Neural cell (in vitro differentiated cells): ENCODE data around the gene NR2F1-AS1. TPM values are rescaled to one million over a fixed set of nuclear protein-coding genes. Genes with fewer than 3 reads are reported as not detected.

Experiments
- H2AFZ ChIP-seq: fragments of 200-600, 300-800 bp; sonication (generic), shearing (Covaris generic); 2 replicates; pipeline ENCODE4 v1.6.0; 2014; ENCODE audit warnings: low read depth, mild to moderate bottlenecking, antibody characterized with exemption, low read length, moderate library complexity
- H3F3A ChIP-seq: fragments of 200-600 bp; shearing (Covaris generic); 2 replicates; pipeline ENCODE4 v1.6.1; 2016; ENCODE audit warnings: mild to moderate bottlenecking, moderate library complexity, mixed read lengths, antibody characterized with exemption, low read length; ENCODE audit not compliant: insufficient read depth, poor library complexity, severe bottlenecking
- H3K27ac ChIP-seq: fragments of 200-600, 300-800 bp; sonication (generic), shearing (Covaris generic); 2 replicates; pipeline ENCODE4 v1.5.1; 2014; ENCODE audit warnings: mild to moderate bottlenecking, low read length, moderate library complexity
- H3K27me3 ChIP-seq: fragments of 300-800, 200-600 bp; sonication (generic), shearing (Covaris generic); 2 replicates; pipeline ENCODE4 v1.6.0; 2014; ENCODE audit warnings: mild to moderate bottlenecking, low read depth, low read length, moderate library complexity; ENCODE audit not compliant: insufficient read depth
- H3K36me3 ChIP-seq: fragments of 300-800, 200-600 bp; sonication (generic), shearing (Covaris generic); 2 replicates; pipeline ENCODE4 v1.5.1; 2014; ENCODE audit warnings: mild to moderate bottlenecking, antibody characterized with exemption, low read length, moderate library complexity; ENCODE audit not compliant: insufficient read depth
- H3K4me2 ChIP-seq: fragments of 300-800, 200-600 bp; sonication (generic), shearing (Covaris generic); 2 replicates; pipeline ENCODE4 v1.6.0; 2014; ENCODE audit warnings: mild to moderate bottlenecking, low read length
- H3K4me3 ChIP-seq: fragments of 300-800, 200-600 bp; sonication (generic), shearing (Covaris generic); 2 replicates; pipeline ENCODE4 v1.5.1; 2014; ENCODE audit warnings: mild to moderate bottlenecking, low read length, moderate library complexity
- H3K79me2 ChIP-seq: fragments of 200-600 bp; shearing (Covaris generic); replicated peaks from 2 replicates; pipeline ENCODE4 v1.6.0; 2014; ENCODE audit warnings: mild to moderate bottlenecking, low read length, moderate library complexity; ENCODE audit not compliant: insufficient read depth
- H3K9ac ChIP-seq: fragments of 300-800, 200-600 bp; sonication (generic), shearing (Covaris generic); 2 replicates; pipeline ENCODE4 v1.6.1; 2016; ENCODE audit warnings: mild to moderate bottlenecking, low read length, mixed read lengths
- H3K9me2 ChIP-seq: fragments of 200-600 bp; shearing (Covaris generic); 2 replicates; pipeline ENCODE4 v1.6.1; 2016; ENCODE audit warnings: mild to moderate bottlenecking, low read length, mixed read lengths; ENCODE audit not compliant: insufficient read depth
- H3K9me3 ChIP-seq: fragments of 200-600, 300-800 bp; sonication (generic), shearing (Covaris generic); 2 replicates; pipeline ENCODE4 v1.6.1; 2016; ENCODE audit warnings: mild to moderate bottlenecking, mixed run types, low read length, moderate library complexity, mixed read lengths
- H4K20me1 ChIP-seq: fragments of 200-600 bp; shearing (Covaris generic); 2 replicates; pipeline ENCODE4 v1.6.1; 2016; ENCODE audit warnings: mild to moderate bottlenecking, mixed run types; ENCODE audit not compliant: insufficient read depth
- EP300 ChIP-seq: fragments of 450-650 bp; conservative IDR thresholded peaks from 2 replicates; pipeline ENCODE4 v1.6.1; 2014; ENCODE audit warnings: antibody characterized with exemption, mild to moderate bottlenecking, moderate library complexity; ENCODE audit not compliant: poor library complexity, severe bottlenecking
- EZH2 ChIP-seq: fragments of 200-600, 300-800 bp; shearing (Covaris generic), sonication (generic); IDR thresholded peaks from 2 replicates; pipeline ENCODE4 v1.6.1; 2014; ENCODE audit warnings: antibody characterized with exemption, low read length, borderline replicate concordance, mild to moderate bottlenecking; ENCODE audit not compliant: insufficient read depth, poor library complexity, severe bottlenecking
- MXI1 ChIP-seq: fragments of 450-650 bp; conservative IDR thresholded peaks from 2 replicates; pipeline ENCODE4 v1.6.1; 2014; ENCODE audit warnings: antibody characterized with exemption, mild to moderate bottlenecking; ENCODE audit not compliant: poor library complexity, severe bottlenecking
- POLR2AphosphoS5 ChIP-seq: IDR thresholded peaks from 2 replicates; pipeline ENCODE4 v1.6.1; 2012
- RAD21 ChIP-seq: fragments of 450-650 bp; conservative IDR thresholded peaks from 2 replicates; pipeline ENCODE4 v1.6.1; 2014; ENCODE audit warnings: antibody characterized with exemption, mild to moderate bottlenecking, moderate library complexity
- REST ChIP-seq: IDR thresholded peaks from 2 replicates; pipeline ENCODE4 v1.6.1; 2012; ENCODE audit warnings: borderline replicate concordance
- SMC3 ChIP-seq: fragments of 450-650 bp; conservative IDR thresholded peaks from 2 replicates; pipeline ENCODE4 v1.6.1; 2014; ENCODE audit warnings: antibody characterized with exemption, mild to moderate bottlenecking, moderate library complexity; ENCODE audit not compliant: poor library complexity
- TAF1 ChIP-seq: IDR thresholded peaks from 2 replicates; pipeline ENCODE4 v1.6.1; 2012; ENCODE audit warnings: low read depth
- polyA plus RNA-seq: library from polyadenylated mRNA; depleted of rRNA; stranded (reverse); fragments of >200 nt; gene quantifications from 2 replicates; pipeline ENCODE4 v1.2.3, GENCODE V29; 2014
- TF ChIP-seq, protein P1 (sequence below): fragments of 450-650 bp; IDR thresholded peaks from 2 replicates; pipeline ENCODE4 v1.5.1; 2014; ENCODE audit warnings: antibody characterized with exemption, mild to moderate bottlenecking, moderate library complexity; ENCODE audit not compliant: poor library complexity, severe bottlenecking

Gene NR2F1-AS1
- polyA plus RNA-seq, 1 donor from 2014 or later, result 0.24 TPM

GRCh38 chr5:93603793-93604643 is 23.0 kb upstream of the NR2F1-AS1 start:
- no peaks in the 10 kb centered on the region for H3K9me3 ChIP-seq
- TF ChIP-seq RAD21, result no peak
- TF ChIP-seq EZH2, result peak; percentile 57
- no peak overlapping the region for H3K9ac ChIP-seq
- H3F3A ChIP-seq, result no peaks in the 10 kb centered on the region
- no peak overlapping the region for H3K4me3 ChIP-seq
- H2AFZ ChIP-seq, result no peak overlapping the region
- H3K9me2 ChIP-seq, result no peaks in the 10 kb centered on the region
- H3K79me2 ChIP-seq, result no peaks in the 10 kb centered on the region
- H3K27ac ChIP-seq, result no peak overlapping the region
- H3K27me3 ChIP-seq, result peaks cover 100% of the 10 kb centered on the region
- H3K36me3 ChIP-seq, result no peaks in the 10 kb centered on the region
- no peak overlapping the region for H3K4me2 ChIP-seq
- H4K20me1 ChIP-seq, result no peaks in the 10 kb centered on the region

- no peak overlapping the region for H3K9ac ChIP-seq
- no peak overlapping the region for H3K27ac ChIP-seq
- H3F3A ChIP-seq, result no peaks in the 10 kb centered on the region
- H3K4me2 ChIP-seq, result no peak overlapping the region
- no peaks in the 10 kb centered on the region for H3K9me3 ChIP-seq
- H3K9me2 ChIP-seq, result no peaks in the 10 kb centered on the region
- H3K36me3 ChIP-seq, result no peaks in the 10 kb centered on the region
- no peak overlapping the region for H3K4me3 ChIP-seq
- TF ChIP-seq SMC3 (no peak), RAD21 (no peak), REST (no peak), EZH2 (no peak), TAF1 (no peak), EP300 (no peak), POLR2AphosphoS5 (no peak), MXI1 (no peak)
- TF ChIP-seq, protein P1, sequence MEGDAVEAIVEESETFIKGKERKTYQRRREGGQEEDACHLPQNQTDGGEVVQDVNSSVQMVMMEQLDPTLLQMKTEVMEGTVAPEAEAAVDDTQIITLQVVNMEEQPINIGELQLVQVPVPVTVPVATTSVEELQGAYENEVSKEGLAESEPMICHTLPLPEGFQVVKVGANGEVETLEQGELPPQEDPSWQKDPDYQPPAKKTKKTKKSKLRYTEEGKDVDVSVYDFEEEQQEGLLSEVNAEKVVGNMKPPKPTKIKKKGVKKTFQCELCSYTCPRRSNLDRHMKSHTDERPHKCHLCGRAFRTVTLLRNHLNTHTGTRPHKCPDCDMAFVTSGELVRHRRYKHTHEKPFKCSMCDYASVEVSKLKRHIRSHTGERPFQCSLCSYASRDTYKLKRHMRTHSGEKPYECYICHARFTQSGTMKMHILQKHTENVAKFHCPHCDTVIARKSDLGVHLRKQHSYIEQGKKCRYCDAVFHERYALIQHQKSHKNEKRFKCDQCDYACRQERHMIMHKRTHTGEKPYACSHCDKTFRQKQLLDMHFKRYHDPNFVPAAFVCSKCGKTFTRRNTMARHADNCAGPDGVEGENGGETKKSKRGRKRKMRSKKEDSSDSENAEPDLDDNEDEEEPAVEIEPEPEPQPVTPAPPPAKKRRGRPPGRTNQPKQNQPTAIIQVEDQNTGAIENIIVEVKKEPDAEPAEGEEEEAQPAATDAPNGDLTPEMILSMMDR, result no peak
- no peaks in the 10 kb centered on the region for H3K79me2 ChIP-seq
- H4K20me1 ChIP-seq, result no peaks in the 10 kb centered on the region
- no peak overlapping the region for H2AFZ ChIP-seq
- peaks cover 100% of the 10 kb centered on the region for H3K27me3 ChIP-seq
Measured at GRCh38 chr5:93603078-93603792, 22.2 kb upstream of the NR2F1-AS1 start.
